PFSK-1 (cell line): ENCODE measurements around the gene NUP214.

ENCODE experiments used
- FOXP2 ChIP-seq: optimal IDR thresholded peaks from 2 replicates; pipeline ENCODE3; 2011; ENCODE audit warnings: borderline replicate concordance, control low read depth, inconsistent platforms; ENCODE audit not compliant: insufficient read depth; ENCODE audit errors: extremely low read length, extremely low read depth
- POLR2AphosphoS5 ChIP-seq: IDR thresholded peaks from 2 replicates; pipeline ENCODE4 v1.6.1; 2012; ENCODE audit warnings: low read depth, mild to moderate bottlenecking, control low read depth, low read length, moderate library complexity
- SIN3A ChIP-seq: IDR thresholded peaks from 2 replicates; pipeline ENCODE4 v1.6.1; 2012; ENCODE audit warnings: mild to moderate bottlenecking, low read length, moderate library complexity, borderline replicate concordance; ENCODE audit not compliant: insufficient read depth
- TAF1 ChIP-seq: IDR thresholded peaks from 2 replicates; pipeline ENCODE4 v1.6.1; 2012; ENCODE audit warnings: low read length, control low read depth, borderline replicate concordance; ENCODE audit not compliant: insufficient read depth
- TF ChIP-seq, protein P1 (sequence below), 2 experiments: IDR thresholded peaks; 2 replicates each; pipeline versions ENCODE4 v1.6.1 to v1.8.0; 2011 to 2012; ENCODE audit warnings: low read depth in 2 of 2, low read length in 2 of 2, control low read depth in 1 of 2, inconsistent platforms in 1 of 2, mild to moderate bottlenecking in 1 of 2, moderate library complexity in 1 of 2; ENCODE audit not compliant: insufficient read depth in 1 of 2

The NUP214 gene

DNA sequence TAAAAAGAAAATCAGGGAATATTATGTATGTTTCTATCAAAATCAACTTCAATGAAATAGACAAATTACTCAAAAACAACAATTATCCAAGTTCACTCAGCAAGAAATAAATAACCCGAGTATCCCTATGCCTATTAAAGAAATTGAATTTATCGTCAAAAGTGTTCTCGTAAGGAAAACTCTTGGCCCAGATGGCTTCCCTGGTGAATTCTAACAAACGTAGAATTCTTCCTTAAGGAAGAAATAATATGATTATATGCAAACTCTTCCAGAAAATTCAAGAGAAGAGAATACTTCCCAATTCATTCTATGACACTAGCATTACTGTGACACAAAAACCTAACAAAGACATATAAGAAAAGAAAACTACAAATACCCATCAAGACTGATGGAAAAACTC lies 121.2 kb downstream of the NUP214 start:
- TF ChIP-seq FOXP2 (no peak), POLR2AphosphoS5 (no peak), SIN3A (no peak), TAF1 (no peak)
- TF ChIP-seq, protein P1, sequence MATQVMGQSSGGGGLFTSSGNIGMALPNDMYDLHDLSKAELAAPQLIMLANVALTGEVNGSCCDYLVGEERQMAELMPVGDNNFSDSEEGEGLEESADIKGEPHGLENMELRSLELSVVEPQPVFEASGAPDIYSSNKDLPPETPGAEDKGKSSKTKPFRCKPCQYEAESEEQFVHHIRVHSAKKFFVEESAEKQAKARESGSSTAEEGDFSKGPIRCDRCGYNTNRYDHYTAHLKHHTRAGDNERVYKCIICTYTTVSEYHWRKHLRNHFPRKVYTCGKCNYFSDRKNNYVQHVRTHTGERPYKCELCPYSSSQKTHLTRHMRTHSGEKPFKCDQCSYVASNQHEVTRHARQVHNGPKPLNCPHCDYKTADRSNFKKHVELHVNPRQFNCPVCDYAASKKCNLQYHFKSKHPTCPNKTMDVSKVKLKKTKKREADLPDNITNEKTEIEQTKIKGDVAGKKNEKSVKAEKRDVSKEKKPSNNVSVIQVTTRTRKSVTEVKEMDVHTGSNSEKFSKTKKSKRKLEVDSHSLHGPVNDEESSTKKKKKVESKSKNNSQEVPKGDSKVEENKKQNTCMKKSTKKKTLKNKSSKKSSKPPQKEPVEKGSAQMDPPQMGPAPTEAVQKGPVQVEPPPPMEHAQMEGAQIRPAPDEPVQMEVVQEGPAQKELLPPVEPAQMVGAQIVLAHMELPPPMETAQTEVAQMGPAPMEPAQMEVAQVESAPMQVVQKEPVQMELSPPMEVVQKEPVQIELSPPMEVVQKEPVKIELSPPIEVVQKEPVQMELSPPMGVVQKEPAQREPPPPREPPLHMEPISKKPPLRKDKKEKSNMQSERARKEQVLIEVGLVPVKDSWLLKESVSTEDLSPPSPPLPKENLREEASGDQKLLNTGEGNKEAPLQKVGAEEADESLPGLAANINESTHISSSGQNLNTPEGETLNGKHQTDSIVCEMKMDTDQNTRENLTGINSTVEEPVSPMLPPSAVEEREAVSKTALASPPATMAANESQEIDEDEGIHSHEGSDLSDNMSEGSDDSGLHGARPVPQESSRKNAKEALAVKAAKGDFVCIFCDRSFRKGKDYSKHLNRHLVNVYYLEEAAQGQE (IDR thresholded peaks at IDR 0.05; ENCODE audit: insufficient read depth in 1 of 2, low read depth in 2 of 2, low read length in 2 of 2), result no peak

DNA sequence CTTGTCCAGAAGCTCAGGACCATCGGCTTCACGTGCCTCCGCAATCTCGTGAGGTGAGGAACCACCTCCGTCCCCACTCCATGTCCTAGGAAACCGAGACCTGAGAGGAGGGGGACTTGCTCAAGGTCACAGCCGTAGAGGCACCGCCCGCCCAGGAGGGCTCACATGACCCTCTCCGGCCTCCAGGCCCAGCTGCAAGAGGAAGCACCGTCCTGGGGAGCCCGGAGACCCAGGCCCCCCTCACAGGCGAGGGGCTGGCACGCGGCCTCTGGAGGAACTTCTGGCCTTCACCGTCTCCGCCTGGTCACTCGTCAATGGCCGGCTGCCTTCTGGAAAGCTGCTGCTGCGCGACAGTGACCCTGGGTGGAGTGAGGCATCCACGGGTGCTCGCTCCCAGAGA lies 126.7 kb downstream of the NUP214 start:
- TF ChIP-seq FOXP2, result no peak

DNA sequence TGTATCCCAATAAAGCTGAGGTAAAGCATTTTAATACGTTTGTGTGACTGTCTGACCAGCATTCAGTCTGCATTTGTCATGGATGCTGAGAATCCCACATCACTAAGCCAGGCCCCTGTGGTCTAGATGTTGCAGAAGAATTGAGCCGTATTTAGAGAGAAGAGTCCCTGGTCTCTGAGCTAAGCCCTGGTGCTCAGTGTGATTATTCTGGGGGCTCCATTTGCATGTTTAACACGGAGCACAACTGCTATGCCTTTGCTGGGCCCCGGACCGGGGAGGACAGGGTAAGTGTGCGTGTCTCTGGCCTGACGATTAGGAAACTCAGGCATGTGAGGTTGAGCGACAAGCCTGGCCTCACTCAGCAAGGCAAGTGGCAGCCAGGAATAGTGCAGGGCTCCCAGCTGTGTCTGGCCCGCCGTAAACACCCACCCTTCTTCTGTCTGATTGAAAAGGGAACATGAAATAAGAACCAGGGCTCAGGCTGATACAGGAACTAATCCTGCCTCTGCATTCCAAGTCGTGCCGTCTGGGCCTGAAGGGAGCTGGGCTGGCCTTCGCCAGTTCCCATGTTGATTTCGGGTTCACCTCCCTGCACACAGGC lies 128.6 kb downstream of the NUP214 start:
- TF ChIP-seq POLR2AphosphoS5 (no peak), FOXP2 (no peak), TAF1 (no peak), SIN3A (no peak)
- TF ChIP-seq, protein P1 (IDR thresholded peaks at IDR 0.05; ENCODE audit: insufficient read depth in 1 of 2, low read depth in 2 of 2, low read length in 2 of 2), result no peak

DNA sequence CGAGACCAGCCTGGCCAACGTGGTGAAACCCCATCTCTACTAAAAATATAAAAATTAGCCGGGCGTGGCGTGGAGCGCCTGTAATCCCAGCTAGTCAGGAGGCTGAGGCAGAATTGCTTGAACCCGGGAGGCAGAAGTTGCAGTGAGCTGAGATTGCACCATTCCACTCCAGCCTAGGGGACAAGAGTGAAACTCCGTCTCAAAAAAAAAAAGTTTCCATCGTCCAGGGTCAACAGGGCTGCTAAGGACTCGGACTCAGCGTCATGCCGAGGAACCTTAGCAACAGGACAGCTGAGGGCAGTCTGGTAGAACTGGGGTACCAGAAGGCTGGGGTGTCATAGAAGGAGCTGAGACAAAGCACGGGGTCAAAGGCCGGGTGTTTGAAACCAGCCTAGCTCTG lies 129.2 kb downstream of the NUP214 start:
- TF ChIP-seq SIN3A, result no peak
- no peak for TF ChIP-seq FOXP2
- TF ChIP-seq TAF1, result no peak
- TF ChIP-seq, protein P1 (IDR thresholded peaks at IDR 0.05; ENCODE audit: insufficient read depth in 1 of 2, low read depth in 2 of 2, low read length in 2 of 2), result no peak
- TF ChIP-seq POLR2AphosphoS5, result no peak

DNA sequence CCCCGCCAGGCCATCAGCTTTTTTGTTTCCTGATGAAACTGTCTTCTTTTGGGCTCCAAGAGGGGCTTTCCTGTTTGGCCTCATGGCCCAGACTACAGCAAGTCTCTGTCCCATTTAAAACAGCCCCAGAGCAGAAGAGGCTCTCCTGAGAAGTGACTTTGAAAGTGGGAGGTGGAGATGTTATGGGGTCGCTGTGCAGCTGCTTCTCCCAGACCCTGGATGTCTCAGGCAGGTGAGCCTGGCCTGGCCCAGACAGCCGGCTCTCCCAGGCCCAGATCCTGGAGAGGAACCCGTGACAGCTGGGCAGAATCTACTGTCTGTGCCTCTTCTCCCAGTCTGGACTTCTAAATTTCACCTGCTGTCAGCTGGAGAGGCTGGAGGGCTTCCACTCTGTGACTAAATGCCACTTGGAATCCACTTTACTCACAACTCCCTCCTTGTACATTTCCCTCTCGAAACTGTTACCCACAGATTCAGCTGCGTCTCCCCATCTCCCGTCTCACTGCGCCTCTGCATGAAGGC lies 130.4 kb downstream of the NUP214 start:
- TF ChIP-seq POLR2AphosphoS5 (no peak), FOXP2 (no peak), SIN3A (no peak), TAF1 (no peak)
- TF ChIP-seq, protein P1 (IDR thresholded peaks at IDR 0.05; ENCODE audit: insufficient read depth in 1 of 2, low read depth in 2 of 2, low read length in 2 of 2), result no peak
